GM12891 (cell line): ENCODE data around the gene STAB2.

ENCODE experiments used
- POLR2A ChIP-seq: IDR thresholded peaks from 2 replicates; pipeline ENCODE4 v1.6.1; 2011; ENCODE audit warnings: low read depth, low read length, control low read depth
- POLR2AphosphoS5 ChIP-seq: IDR thresholded peaks from 2 replicates; pipeline ENCODE4 v1.6.1; 2011; ENCODE audit warnings: low read depth, low read length, control low read depth
- SPI1 ChIP-seq: IDR thresholded peaks from 2 replicates; pipeline ENCODE4 v1.6.1; 2011; ENCODE audit warnings: low read depth, low read length, control low read depth
- TAF1 ChIP-seq: IDR thresholded peaks from 2 replicates; pipeline ENCODE4 v1.6.1; 2011; ENCODE audit warnings: low read depth, low read length, control low read depth

- TF ChIP-seq POLR2AphosphoS5 (no peak), POLR2A (no peak), TAF1 (no peak), SPI1 (no peak)
Measured at GRCh38 chr12:103626498-103626897, 39.4 kb downstream of the STAB2 start.
